Esophagus mucosa (tissue), 1 donor: Measurements from ENCODE around the gene SRCIN1. TPM values are rescaled to one million over a fixed set of nuclear protein-coding genes. Genes with fewer than 3 reads are reported as not detected.

Source experiments
- total RNA-seq: library from RNA; stranded (reverse); gene quantifications from one replicate; pipeline ENCODE4 v1.2.4, GENCODE V29; 2023
- donor health status: DM: yes; HTN: yes; CAD: no.

SRCIN1 gene
- total RNA-seq, 1 donor from 2014 or later = 6.6 TPM

Other genes starting within 250 kb of the SRCIN1 start
- 148 TPM for gene ARHGAP23, start 177.5 kb downstream of the SRCIN1 start, total RNA-seq
- 4.9 TPM for gene EPOP, start 69.0 kb upstream of the SRCIN1 start, total RNA-seq
- 40.2 TPM for gene MLLT6, start 99.3 kb upstream of the SRCIN1 start, total RNA-seq
- 28.6 TPM for gene CISD3, start 124.4 kb upstream of the SRCIN1 start, total RNA-seq
- gene PCGF2, start 142.4 kb upstream of the SRCIN1 start, total RNA-seq = 18.0 TPM
- gene PSMB3, start 146.8 kb upstream of the SRCIN1 start, total RNA-seq = 179 TPM
- 15.1 TPM for gene PIP4K2B, start 193.6 kb upstream of the SRCIN1 start, total RNA-seq
- gene CWC25, start 219.4 kb upstream of the SRCIN1 start, total RNA-seq = 10.9 TPM
- 1,222 TPM for gene RPL23, start 247.8 kb upstream of the SRCIN1 start, total RNA-seq